Fibroblast of pulmonary artery (primary cell): ENCODE measurements around the gene CELF3.

Experiments
- DNase-seq: peaks from one replicate; pipeline ENCODE4 v3.0.0-alpha.2; 2010; ENCODE audit warnings: low read depth
- H3K4me3 ChIP-seq: replicated peaks from 2 replicates; pipeline ENCODE4 v1.5.1; 2011; ENCODE audit warnings: low read depth, mild to moderate bottlenecking, control low read depth, low read length, moderate library complexity
- TF ChIP-seq, protein P1 (sequence below): IDR thresholded peaks from 2 replicates; pipeline ENCODE4 v1.5.1; 2011; ENCODE audit warnings: mild to moderate bottlenecking, control low read depth, low read length, inconsistent platforms; ENCODE audit errors: missing control alignments

Gene CELF3

DNA sequence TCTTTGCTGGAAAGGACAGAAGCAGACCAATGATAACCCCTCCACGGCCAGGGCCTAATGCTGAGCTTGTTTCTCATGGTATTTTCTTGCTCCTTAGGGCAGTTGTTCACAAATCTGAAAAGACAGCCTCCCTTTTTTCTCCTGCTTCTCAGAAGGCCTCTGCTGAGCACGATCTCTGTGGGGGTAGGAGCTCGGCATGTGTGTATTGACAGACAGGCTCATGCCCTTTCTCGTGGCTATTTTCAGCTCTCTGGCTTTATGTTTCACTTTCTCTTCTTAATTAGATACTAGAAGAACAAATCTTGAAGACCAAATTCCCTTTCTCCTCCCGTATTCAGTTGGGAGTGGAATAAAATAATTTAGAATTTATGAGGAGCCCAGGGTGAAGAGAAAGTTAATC lies 4.0 kb upstream of the CELF3 start:
- peak overlapping the region; percentile 15 for H3K4me3 ChIP-seq
- TF ChIP-seq, protein P1, sequence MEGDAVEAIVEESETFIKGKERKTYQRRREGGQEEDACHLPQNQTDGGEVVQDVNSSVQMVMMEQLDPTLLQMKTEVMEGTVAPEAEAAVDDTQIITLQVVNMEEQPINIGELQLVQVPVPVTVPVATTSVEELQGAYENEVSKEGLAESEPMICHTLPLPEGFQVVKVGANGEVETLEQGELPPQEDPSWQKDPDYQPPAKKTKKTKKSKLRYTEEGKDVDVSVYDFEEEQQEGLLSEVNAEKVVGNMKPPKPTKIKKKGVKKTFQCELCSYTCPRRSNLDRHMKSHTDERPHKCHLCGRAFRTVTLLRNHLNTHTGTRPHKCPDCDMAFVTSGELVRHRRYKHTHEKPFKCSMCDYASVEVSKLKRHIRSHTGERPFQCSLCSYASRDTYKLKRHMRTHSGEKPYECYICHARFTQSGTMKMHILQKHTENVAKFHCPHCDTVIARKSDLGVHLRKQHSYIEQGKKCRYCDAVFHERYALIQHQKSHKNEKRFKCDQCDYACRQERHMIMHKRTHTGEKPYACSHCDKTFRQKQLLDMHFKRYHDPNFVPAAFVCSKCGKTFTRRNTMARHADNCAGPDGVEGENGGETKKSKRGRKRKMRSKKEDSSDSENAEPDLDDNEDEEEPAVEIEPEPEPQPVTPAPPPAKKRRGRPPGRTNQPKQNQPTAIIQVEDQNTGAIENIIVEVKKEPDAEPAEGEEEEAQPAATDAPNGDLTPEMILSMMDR, result no peak
- DNase-seq, result peak; percentile 21

GRCh38 chr1:151720125-151720524 lies 3.5 kb upstream of the CELF3 start:
- no peak for DNase-seq
- TF ChIP-seq, protein P1, result no peak
- no peak overlapping the region for H3K4me3 ChIP-seq

GRCh38 chr1:151718666-151719065 lies 2.1 kb upstream of the CELF3 start:
- TF ChIP-seq, protein P1, result no peak
- H3K4me3 ChIP-seq, result no peak overlapping the region
- DNase-seq, result no peak

GRCh38 chr1:151718011-151718431 lies 1.4 kb upstream of the CELF3 start:
- H3K4me3 ChIP-seq, result no peak overlapping the region
- TF ChIP-seq, protein P1, result no peak
- peak; percentile 30 for DNase-seq

DNA sequence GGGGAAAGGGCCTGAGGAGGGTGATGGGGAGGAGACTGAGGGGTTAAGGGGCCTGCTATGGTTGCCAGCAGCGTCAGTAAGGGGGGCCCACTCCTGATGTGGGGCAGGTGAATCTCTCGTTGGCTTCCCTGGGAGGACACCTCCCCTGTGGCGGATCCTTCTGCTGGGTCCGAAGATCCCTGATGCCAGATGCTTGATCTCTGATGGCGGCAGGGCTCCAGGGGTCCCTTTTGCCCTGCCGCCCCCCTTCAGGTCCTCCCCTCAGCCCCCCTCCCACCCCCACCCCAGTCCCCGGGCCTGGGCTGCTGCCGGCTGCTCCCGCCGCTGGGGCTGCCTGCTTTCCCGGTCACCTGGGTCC lies 219 bp downstream of the CELF3 start:
- TF ChIP-seq, protein P1, result no peak
- no peak overlapping the region for H3K4me3 ChIP-seq
- DNase-seq, result no peak

DNA sequence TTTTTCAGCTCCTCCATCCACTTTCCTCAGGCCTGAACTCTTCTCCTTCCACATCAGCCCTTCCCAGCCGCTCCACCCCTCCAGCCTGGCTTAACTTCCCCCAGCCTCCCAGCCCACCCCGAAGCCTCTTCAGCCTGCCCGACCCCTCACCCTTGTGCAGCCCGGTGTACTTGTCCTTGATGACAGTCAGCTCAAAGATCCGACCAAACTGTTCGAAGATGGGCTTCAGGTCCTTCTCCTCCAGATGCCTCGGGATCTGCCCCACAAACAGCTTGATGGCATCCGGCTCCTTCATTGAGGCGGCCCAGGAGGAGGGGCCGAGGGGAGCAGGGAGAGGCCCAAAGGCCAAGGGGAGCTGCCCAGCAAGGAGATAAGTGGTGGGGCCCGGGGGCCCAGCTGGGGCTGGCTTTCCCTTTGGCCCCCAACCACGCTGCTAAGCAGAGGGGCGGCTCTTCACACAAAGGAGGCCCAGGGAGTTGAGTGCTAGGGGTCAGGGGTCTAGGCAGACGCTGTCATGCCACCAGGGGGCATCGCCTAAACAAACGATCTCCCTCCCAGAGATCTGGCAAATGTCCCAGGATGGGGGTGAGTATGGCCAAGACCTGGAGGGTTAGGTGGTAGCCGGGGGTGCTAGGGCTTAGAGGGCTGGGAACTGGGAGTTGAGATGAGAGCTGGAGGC lies 738 bp downstream of the CELF3 start:
- DNase-seq, result no peak
- TF ChIP-seq, protein P1, result no peak
- H3K4me3 ChIP-seq, result no peak overlapping the region
